AG09309 (cell line): Measurements from ENCODE around the gene BRD3.

Experiments used
- DNase-seq: peaks from one replicate; pipeline ENCODE4 v3.0.0-alpha.2; 2010; ENCODE audit warnings: low read depth
- H3K4me3 ChIP-seq: 2 replicates; pipeline ENCODE4 v1.5.1; 2011; ENCODE audit warnings: mild to moderate bottlenecking, low read depth, low read length, moderate library complexity; ENCODE audit not compliant: control insufficient read depth
- CTCF ChIP-seq: IDR thresholded peaks from 2 replicates; pipeline ENCODE4 v1.5.1; 2011; ENCODE audit warnings: mild to moderate bottlenecking, low read depth, low read length, inconsistent platforms; ENCODE audit not compliant: insufficient read depth, control insufficient read depth; ENCODE audit errors: missing control alignments

BRD3 gene

DNA sequence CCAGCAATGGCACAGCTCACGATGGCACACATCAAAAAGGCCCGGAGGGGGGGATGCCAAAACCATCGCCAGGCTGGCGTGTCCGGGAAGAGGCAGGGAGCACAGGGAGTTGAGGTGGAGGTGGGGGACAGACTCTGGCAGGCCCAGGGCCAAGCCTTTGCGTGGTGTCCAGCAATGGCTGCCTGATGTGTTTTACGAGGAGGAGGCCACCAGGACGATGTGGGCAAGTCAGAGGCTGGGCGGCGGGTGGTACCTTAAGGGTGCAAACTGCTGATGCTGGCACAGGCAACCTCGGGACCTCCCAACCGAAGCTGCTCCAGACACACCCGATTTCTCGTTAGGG, 80.4 kb downstream of the BRD3 start:
- no peak for DNase-seq
- H3K4me3 ChIP-seq = no peak overlapping the region
- no peak for TF ChIP-seq CTCF

- no peak for DNase-seq
- TF ChIP-seq CTCF = no peak
- H3K4me3 ChIP-seq = no peak overlapping the region
Measured at GRCh38 chr9:133986774-133987445, 80.9 kb downstream of the BRD3 start.

GRCh38 chr9:133986061-133986460, 81.8 kb downstream of the BRD3 start:
- no peak for DNase-seq
- no peak overlapping the region for H3K4me3 ChIP-seq
- TF ChIP-seq CTCF = no peak

GRCh38 chr9:133982971-133983720, 84.7 kb downstream of the BRD3 start:
- DNase-seq = no peak
- no peak overlapping the region for H3K4me3 ChIP-seq
- TF ChIP-seq CTCF = no peak

GRCh38 chr9:133981958-133982681, 85.7 kb downstream of the BRD3 start:
- no peak for TF ChIP-seq CTCF
- no peak overlapping the region for H3K4me3 ChIP-seq
- DNase-seq = no peak

- no peak for DNase-seq
- TF ChIP-seq CTCF = no peak
Measured at GRCh38 chr9:133981589-133981957, 86.3 kb downstream of the BRD3 start.

More at GRCh38 chr9:133981589-133981957, 86.3 kb downstream of the BRD3 start:
- H3K4me3 ChIP-seq = no peak overlapping the region
